SK-N-SH (cell line): ENCODE measurements around the gene DEAF1. TPM values are rescaled to one million over a fixed set of nuclear protein-coding genes. Genes with fewer than 3 reads are reported as not detected.
"Not testable (repeated sequence)": the region's sequence is repeated elsewhere in the genome, so short reads cannot be mapped to it uniquely, and the experiment has no call there.

Experiments used
- CTCF ChIA-PET: fragments of 300-600, 350-600 bp; formaldehyde crosslinking; extraction: SDS; loops from one replicate; lab custom pipeline; 2021; lab: Yijun Ruan, JAX
- POLR2A ChIA-PET: fragments of 350-600 bp; sonication (Branson Sonifier 250); formaldehyde crosslinking; extraction: SDS; loops from one replicate; lab custom pipeline; 2020; ENCODE audit warnings: antibody characterized with exemption, inconsistent platforms; lab: Yijun Ruan, JAX
- DNase-seq: peaks from one replicate; pipeline ENCODE4 v3.0.0; 2012
- H2AFZ ChIP-seq: fragments of 200-600 bp; sonication (generic); 2 replicates; pipeline ENCODE4 v1.8.1; 2016; ENCODE audit warnings: antibody characterized with exemption, mild to moderate bottlenecking, low read depth
- H3F3A ChIP-seq: fragments of 200-600 bp; sonication (generic); replicated peaks from 2 replicates; pipeline ENCODE3; 2016; ENCODE audit warnings: antibody characterized with exemption, mild to moderate bottlenecking; ENCODE audit not compliant: insufficient read depth
- H3K27ac ChIP-seq, 2 experiments: fragments of 200-500 bp in 1 of 2; fragments of 200-600 bp in 1 of 2; sonication (Bioruptor generic) in 1 of 2; sonication (generic), shearing (Covaris generic) in 1 of 2; 2 replicates each; pipeline versions ENCODE4 v1.5.1 to v1.6.1; 2014 to 2016; ENCODE audit warnings: low read depth in 2 of 2, inconsistent platforms in 1 of 2, low read length in 1 of 2, mild to moderate bottlenecking in 1 of 2, mixed read lengths in 1 of 2
- H3K27me3 ChIP-seq: fragments of 200-600 bp; sonication (generic), shearing (Covaris generic); 2 replicates; pipeline ENCODE4 v1.6.1; 2016; ENCODE audit warnings: mixed run types; ENCODE audit not compliant: insufficient read depth
- H3K36me3 ChIP-seq, 2 experiments: fragments of 200-500 bp in 1 of 2; fragments of 200-600 bp in 1 of 2; sonication (Bioruptor generic) in 1 of 2; sonication (generic) in 1 of 2; replicated peaks in 1 of 2; 2 replicates each; pipeline versions ENCODE3 to v1.5.1; 2014 to 2016; ENCODE audit warnings: low read length in 1 of 2, mild to moderate bottlenecking in 1 of 2; ENCODE audit not compliant: insufficient read depth in 2 of 2, control insufficient read depth in 1 of 2
- H3K4me1 ChIP-seq, 2 experiments: fragments of 200-500 bp in 1 of 2; fragments of 200-600 bp in 1 of 2; sonication (Bioruptor generic) in 1 of 2; sonication (generic), shearing (Covaris generic) in 1 of 2; 2 replicates each; pipeline versions ENCODE4 v1.5.1 to v1.6.1; 2014 to 2016; ENCODE audit warnings: low read depth in 1 of 2, low read length in 1 of 2, mixed run types in 1 of 2; ENCODE audit not compliant: insufficient read depth in 2 of 2, control insufficient read depth in 1 of 2
- H3K4me2 ChIP-seq: fragments of 200-600 bp; sonication (generic), shearing (Covaris generic); 2 replicates; pipeline ENCODE4 v1.6.1; 2017; ENCODE audit warnings: mixed run types
- H3K4me3 ChIP-seq, 2 experiments: fragments of 200-500 bp in 1 of 2; fragments of 200-600 bp in 1 of 2; sonication (Bioruptor generic) in 1 of 2; sonication (generic), shearing (Covaris generic) in 1 of 2; 2 replicates each; pipeline versions ENCODE4 v1.5.1 to v1.8.1; 2014 to 2016; ENCODE audit warnings: low read depth in 2 of 2, inconsistent platforms in 1 of 2, low read length in 1 of 2, mild to moderate bottlenecking in 1 of 2, mixed read lengths in 1 of 2, moderate library complexity in 1 of 2
- H3K79me2 ChIP-seq: fragments of 200-600 bp; sonication (generic); 2 replicates; pipeline ENCODE4 v1.8.1; 2017; ENCODE audit warnings: mild to moderate bottlenecking; ENCODE audit not compliant: insufficient read depth
- H3K9ac ChIP-seq: fragments of 200-600 bp; sonication (generic); 2 replicates; pipeline ENCODE4 v1.6.1; 2017; ENCODE audit warnings: mixed run types
- H3K9me2 ChIP-seq: fragments of 200-600 bp; sonication (generic); 2 replicates; pipeline ENCODE4 v1.6.1; 2017; ENCODE audit warnings: mixed run types
- H3K9me3 ChIP-seq: fragments of 200-600 bp; sonication (generic); 2 replicates; pipeline ENCODE4 v1.6.1; 2017; ENCODE audit warnings: mixed run types, mild to moderate bottlenecking, moderate library complexity
- H4K20me1 ChIP-seq: fragments of 200-600 bp; sonication (generic); 2 replicates; pipeline ENCODE4 v1.6.1; 2017; ENCODE audit warnings: mild to moderate bottlenecking, mixed run types; ENCODE audit not compliant: insufficient read depth
- CHD2 ChIP-seq: fragments of 150-350 bp; IDR thresholded peaks from 2 replicates; pipeline ENCODE4 v1.6.1; 2018; ENCODE audit warnings: low read length; ENCODE audit not compliant: partially characterized antibody
- EP300 ChIP-seq, 2 experiments: IDR thresholded peaks; 2 replicates each; pipeline versions ENCODE4 v1.4.0 to v1.6.1; 2012; ENCODE audit warnings: borderline replicate concordance in 1 of 2, low read depth in 1 of 2, low read length in 1 of 2
- EZH2phosphoT487 ChIP-seq: fragments of 200-600 bp; sonication (generic); IDR thresholded peaks from 2 replicates; pipeline ENCODE4 v1.6.1; 2017; ENCODE audit warnings: low read depth, mixed run types, mild to moderate bottlenecking, antibody characterized with exemption, moderate library complexity, borderline replicate concordance
- FOSL2 ChIP-seq: IDR thresholded peaks from 2 replicates; pipeline ENCODE4 v1.4.0; 2012; ENCODE audit warnings: low read depth, mild to moderate bottlenecking, moderate library complexity, borderline replicate concordance
- FOXJ3 ChIP-seq: sonication (generic); formaldehyde crosslinking; IDR thresholded peaks from 2 replicates; pipeline ENCODE4 v1.5.1; 2020; ENCODE audit warnings: mild to moderate bottlenecking, missing genetic modification reagents
- FOXM1 ChIP-seq: IDR thresholded peaks from 2 replicates; pipeline ENCODE4 v1.4.0; 2012; ENCODE audit warnings: low read depth, mild to moderate bottlenecking
- GATA2 ChIP-seq: sonication (generic); formaldehyde crosslinking; IDR thresholded peaks from 2 replicates; pipeline ENCODE4 v1.5.0; 2020; ENCODE audit warnings: mild to moderate bottlenecking, missing genetic modification reagents
- MXI1 ChIP-seq: IDR thresholded peaks from 2 replicates; pipeline ENCODE4 v1.6.1; 2012; ENCODE audit warnings: mild to moderate bottlenecking, low read depth, low read length, improper control_type of control experiment
- NFIC ChIP-seq: IDR thresholded peaks from 2 replicates; pipeline ENCODE4 v1.4.0; 2012; ENCODE audit warnings: borderline replicate concordance
- POLR2AphosphoS5 ChIP-seq: IDR thresholded peaks from 2 replicates; pipeline ENCODE4 v1.6.1; 2012; ENCODE audit warnings: low read depth, low read length
- RFX5 ChIP-seq: IDR thresholded peaks from 2 replicates; pipeline ENCODE4 v1.6.1; 2012; ENCODE audit warnings: mild to moderate bottlenecking, improper control_type of control experiment, low read length
- RXRA ChIP-seq: IDR thresholded peaks from 2 replicates; pipeline ENCODE4 v1.4.0; 2012; ENCODE audit warnings: low read depth, mild to moderate bottlenecking, borderline replicate concordance
- TAF1 ChIP-seq: IDR thresholded peaks from 2 replicates; pipeline ENCODE4 v1.6.1; 2012; ENCODE audit warnings: low read depth, mild to moderate bottlenecking, low read length, moderate library complexity, borderline replicate concordance
- WGBS: methylation state at CpG from one replicate; pipeline ENCODE4 v1.1.6; 2017; ENCODE audit warnings: low lambda C conversion rate; 5-methylcytosine and 5-hydroxymethylcytosine counted together
- polyA plus RNA-seq, 3 experiments: library from polyadenylated mRNA; depleted of rRNA; stranded (reverse); fragments of >200 nt; gene quantifications; 2 replicates each; pipeline ENCODE4 v1.2.3, GENCODE V29; 2012
- TF ChIP-seq, protein P1 (sequence below): IDR thresholded peaks from 2 replicates; pipeline ENCODE4 v1.6.1; 2012; ENCODE audit warnings: mild to moderate bottlenecking, low read depth, low read length, moderate library complexity
- TF ChIP-seq, protein P2 (sequence below): IDR thresholded peaks from 2 replicates; pipeline ENCODE4 v1.4.0; 2012; ENCODE audit warnings: low read depth

DEAF1 gene
- polyA plus RNA-seq, 1 of the 3 experiments (the other 2 are of a cell fraction), result 40.6 TPM

DNA sequence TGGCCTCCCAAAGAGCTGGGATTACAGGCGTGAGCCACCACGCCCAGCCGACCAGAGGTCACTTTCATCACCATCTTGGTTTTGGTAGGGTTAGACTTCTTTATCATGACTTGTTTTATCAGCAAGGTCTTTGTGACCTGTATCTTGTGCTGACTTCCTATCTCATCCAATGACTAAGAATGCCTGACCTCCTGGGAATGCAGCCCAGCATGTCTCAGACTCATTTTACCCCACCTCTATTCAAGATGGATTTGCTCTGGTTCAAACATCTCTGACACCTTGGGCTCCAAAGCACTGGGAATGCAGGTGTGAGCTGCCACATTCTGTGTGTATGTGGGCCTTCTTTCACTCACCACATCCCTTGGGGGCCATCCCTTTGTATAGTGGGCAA lies 47.1 kb upstream of the DEAF1 start (continued):
- TF ChIP-seq POLR2AphosphoS5, result no peak

DNA sequence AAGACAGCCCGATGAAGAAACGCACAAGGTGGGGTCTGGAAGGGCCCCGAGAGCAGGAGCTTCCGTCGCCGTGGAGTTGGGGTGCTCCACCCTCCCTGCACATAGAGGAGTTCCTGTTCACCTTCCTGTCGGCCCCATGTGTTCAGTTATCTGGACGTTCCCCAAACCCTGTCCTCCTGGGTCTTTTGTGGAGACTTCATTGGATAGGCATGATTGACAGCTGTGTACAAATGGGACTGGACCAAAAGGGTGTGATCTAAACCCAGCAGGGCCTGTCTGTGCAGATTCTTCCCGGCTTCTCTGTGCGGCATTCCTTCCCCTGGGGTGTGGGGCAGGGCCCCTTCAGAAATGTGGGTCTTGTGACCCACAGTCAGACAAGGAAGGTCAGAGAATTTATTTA lies 42.9 kb upstream of the DEAF1 start:
- H3K4me2 ChIP-seq, H2AFZ ChIP-seq, H3K9me3 ChIP-seq, POLR2A ChIA-PET, H3K4me1 ChIP-seq, H3K9ac ChIP-seq, DNase-seq, H3K27me3 ChIP-seq, H3F3A ChIP-seq, H3K79me2 ChIP-seq, H3K27ac ChIP-seq, H4K20me1 ChIP-seq, H3K4me3 ChIP-seq, H3K9me2 ChIP-seq, H3K36me3 ChIP-seq: not testable (repeated sequence)
- WGBS, result 68% methylated on average over 6 of the region's 10 CpGs
- CTCF ChIA-PET, result interaction anchor here (2.4 kb wide), 1 partner anchor 15 kb away, joined by 7 read pairs; no protein-coding TSS in a partner anchor

DNA sequence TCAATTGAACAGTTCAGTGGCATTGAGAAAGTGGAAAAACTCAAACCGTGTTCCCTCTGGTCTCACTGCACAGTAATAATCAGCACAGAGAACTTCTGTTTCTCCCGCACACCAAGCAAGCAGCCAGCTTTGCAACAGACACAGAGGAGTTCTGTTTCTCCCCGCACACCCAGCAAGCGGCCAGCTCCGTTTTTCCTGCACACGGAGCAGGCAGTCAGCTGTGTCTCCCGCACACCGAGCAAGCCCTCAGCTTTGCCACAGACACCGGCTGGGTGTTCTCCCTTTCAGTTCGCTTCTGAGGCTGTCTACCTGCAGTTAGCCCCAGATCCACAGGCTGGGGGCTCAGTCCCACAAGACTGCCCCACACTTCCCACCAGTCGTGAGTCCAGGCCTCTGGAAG lies 42.3 kb upstream of the DEAF1 start:
- TF ChIP-seq EP300 (IDR thresholded peaks at IDR 0.05; ENCODE audit: borderline replicate concordance in 1 of 2, low read depth in 1 of 2, low read length in 1 of 2) (no peak), GATA2 (no peak), FOSL2 (no peak), RXRA (no peak), CHD2 (no peak), MXI1 (no peak), FOXM1 (no peak), TAF1 (no peak), NFIC (no peak), RFX5 (no peak), FOXJ3 (CRISPR knock-in tag) (no peak), EZH2phosphoT487 (no peak)
- TF ChIP-seq, protein P1, sequence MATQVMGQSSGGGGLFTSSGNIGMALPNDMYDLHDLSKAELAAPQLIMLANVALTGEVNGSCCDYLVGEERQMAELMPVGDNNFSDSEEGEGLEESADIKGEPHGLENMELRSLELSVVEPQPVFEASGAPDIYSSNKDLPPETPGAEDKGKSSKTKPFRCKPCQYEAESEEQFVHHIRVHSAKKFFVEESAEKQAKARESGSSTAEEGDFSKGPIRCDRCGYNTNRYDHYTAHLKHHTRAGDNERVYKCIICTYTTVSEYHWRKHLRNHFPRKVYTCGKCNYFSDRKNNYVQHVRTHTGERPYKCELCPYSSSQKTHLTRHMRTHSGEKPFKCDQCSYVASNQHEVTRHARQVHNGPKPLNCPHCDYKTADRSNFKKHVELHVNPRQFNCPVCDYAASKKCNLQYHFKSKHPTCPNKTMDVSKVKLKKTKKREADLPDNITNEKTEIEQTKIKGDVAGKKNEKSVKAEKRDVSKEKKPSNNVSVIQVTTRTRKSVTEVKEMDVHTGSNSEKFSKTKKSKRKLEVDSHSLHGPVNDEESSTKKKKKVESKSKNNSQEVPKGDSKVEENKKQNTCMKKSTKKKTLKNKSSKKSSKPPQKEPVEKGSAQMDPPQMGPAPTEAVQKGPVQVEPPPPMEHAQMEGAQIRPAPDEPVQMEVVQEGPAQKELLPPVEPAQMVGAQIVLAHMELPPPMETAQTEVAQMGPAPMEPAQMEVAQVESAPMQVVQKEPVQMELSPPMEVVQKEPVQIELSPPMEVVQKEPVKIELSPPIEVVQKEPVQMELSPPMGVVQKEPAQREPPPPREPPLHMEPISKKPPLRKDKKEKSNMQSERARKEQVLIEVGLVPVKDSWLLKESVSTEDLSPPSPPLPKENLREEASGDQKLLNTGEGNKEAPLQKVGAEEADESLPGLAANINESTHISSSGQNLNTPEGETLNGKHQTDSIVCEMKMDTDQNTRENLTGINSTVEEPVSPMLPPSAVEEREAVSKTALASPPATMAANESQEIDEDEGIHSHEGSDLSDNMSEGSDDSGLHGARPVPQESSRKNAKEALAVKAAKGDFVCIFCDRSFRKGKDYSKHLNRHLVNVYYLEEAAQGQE, result no peak
- TF ChIP-seq, protein P2, sequence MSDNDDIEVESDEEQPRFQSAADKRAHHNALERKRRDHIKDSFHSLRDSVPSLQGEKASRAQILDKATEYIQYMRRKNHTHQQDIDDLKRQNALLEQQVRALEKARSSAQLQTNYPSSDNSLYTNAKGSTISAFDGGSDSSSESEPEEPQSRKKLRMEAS, result no peak
- H3K36me3 ChIP-seq, result no peaks in the 10 kb centered on the region
- no peak overlapping the region for H2AFZ ChIP-seq
- no peaks in the 10 kb centered on the region for H4K20me1 ChIP-seq
- no peak overlapping the region for H3K9ac ChIP-seq
- ChIA-PET CTCF (interaction anchor here (2.4 kb wide), 1 partner anchor 14 kb away, joined by 7 read pairs; no protein-coding TSS in a partner anchor), POLR2A (no interaction called here)
- no peaks in the 10 kb centered on the region for H3K4me1 ChIP-seq
- H3K4me2 ChIP-seq, result no peak overlapping the region
- no peak for DNase-seq
- no peaks in the 10 kb centered on the region for H3K79me2 ChIP-seq
- H3F3A ChIP-seq, result no peaks in the 10 kb centered on the region
- no peak overlapping the region for H3K4me3 ChIP-seq
- H3K27me3 ChIP-seq, result no peaks in the 10 kb centered on the region; the same call in 1 of the 2 replicates
- no peaks in the 10 kb centered on the region for H3K9me2 ChIP-seq
- WGBS, result 68% methylated on average over 11 of the region's 11 CpGs
- no peak overlapping the region for H3K27ac ChIP-seq
- no peaks in the 10 kb centered on the region for H3K9me3 ChIP-seq

DNA sequence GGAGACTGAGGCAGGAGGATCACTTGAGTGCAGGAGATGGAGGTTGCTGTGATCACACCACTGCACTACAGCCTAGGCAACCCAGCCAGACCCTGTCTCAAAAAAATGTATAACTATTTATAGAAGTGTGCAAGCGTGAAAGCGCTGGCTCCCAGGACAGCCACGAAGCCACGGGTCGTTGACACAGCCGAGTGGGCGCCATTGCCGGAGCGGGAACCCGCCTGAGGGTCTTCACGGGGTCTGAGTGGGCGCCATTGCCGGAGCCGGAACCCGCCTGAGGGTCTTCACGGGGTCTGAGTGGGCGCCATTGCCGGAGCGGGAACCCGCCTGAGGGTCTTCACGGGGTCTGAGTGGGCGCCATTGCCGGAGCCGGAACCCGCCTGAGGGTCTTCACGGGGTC lies 39.5 kb upstream of the DEAF1 start:
- H3K9ac ChIP-seq, H3K27ac ChIP-seq, H4K20me1 ChIP-seq, H3K79me2 ChIP-seq, POLR2A ChIA-PET, CTCF ChIA-PET, H3K27me3 ChIP-seq, H3K36me3 ChIP-seq, H2AFZ ChIP-seq, DNase-seq, H3K9me2 ChIP-seq, H3K9me3 ChIP-seq, H3K4me2 ChIP-seq, H3K4me3 ChIP-seq, H3K4me1 ChIP-seq, H3F3A ChIP-seq: not testable (repeated sequence)
- 88% methylated on average over 22 of the region's 26 CpGs for WGBS
